ENCODE results near the gene FLAD1. TPM values are rescaled to one million over a fixed set of nuclear protein-coding genes. Genes with fewer than 3 reads are reported as not detected.

Gene FLAD1
- total RNA-seq, 1 experiment from 2014 or later, result 82.4 TPM

- H3K4me3 ChIP-seq (ENCODE audit: low read depth, low read length, poor library complexity, severe bottlenecking), result no peak overlapping the region
- BruUV-seq (replicated peaks), result no TSS peak
- intact Hi-C loops (cut with micrococcal nuclease; ENCODE audit: unreplicated experiment), result no loop called here
- DNase-seq (ENCODE audit: low spot score), result no peak
- no peaks in the 10 kb centered on the region for H3K9me3 ChIP-seq (ENCODE audit: low read depth, low read length, poor library complexity, severe bottlenecking)
- no peak overlapping the region for H3K27ac ChIP-seq (ENCODE audit: low read depth, low read length, poor library complexity, severe bottlenecking)
- TF ChIP-seq EZH2 (IDR thresholded peaks at IDR 0.05; ENCODE audit: borderline replicate concordance, low read depth, low read length, poor library complexity, severe bottlenecking), result no peak
- TF ChIP-seq CTCF (conservative IDR thresholded peaks at IDR 0.05; ENCODE audit: low read depth, low read length), result no peak
- H3K36me3 ChIP-seq (ENCODE audit: insufficient read depth, low read length, poor library complexity, severe bottlenecking), result peaks cover 40% of the 10 kb centered on the region
- CTCF ChIA-PET, result interaction anchor here (1.3 kb wide), 1 partner anchor 12 kb away, joined by 5 read pairs; no protein-coding TSS in a partner anchor
- POLR2A ChIA-PET (ENCODE audit: low non-redundant PET), result no interaction called here
- H3K4me1 ChIP-seq (ENCODE audit: insufficient read depth, low read length, poor library complexity, severe bottlenecking), result peaks cover 4% of the 10 kb centered on the region
- no peaks in the 10 kb centered on the region for H3K27me3 ChIP-seq (replicated peaks; ENCODE audit: insufficient read depth, low read depth, low read length, poor library complexity)
Observed at GRCh38 chr1:154987326-154987725, 4.2 kb downstream of the FLAD1 start.

GRCh38 chr1:154988058-154988954 is 5.2 kb downstream of the FLAD1 start:
- H3K4me1 ChIP-seq (ENCODE audit: insufficient read depth, low read length, poor library complexity, severe bottlenecking), result no peaks in the 10 kb centered on the region
- BruUV-seq (replicated peaks), result no TSS peak
- TF ChIP-seq EZH2 (IDR thresholded peaks at IDR 0.05; ENCODE audit: borderline replicate concordance, low read depth, low read length, poor library complexity, severe bottlenecking), result no peak
- H3K27ac ChIP-seq (ENCODE audit: low read depth, low read length, poor library complexity, severe bottlenecking), result no peak overlapping the region
- intact Hi-C loops (cut with micrococcal nuclease; ENCODE audit: unreplicated experiment), result no loop called here
- peaks cover 40% of the 10 kb centered on the region for H3K36me3 ChIP-seq (ENCODE audit: insufficient read depth, low read length, poor library complexity, severe bottlenecking)
- ChIA-PET CTCF (interaction anchor here (1.3 kb wide), 1 partner anchor 11 kb away, joined by 5 read pairs; no protein-coding TSS in a partner anchor), POLR2A (ENCODE audit: low non-redundant PET) (no interaction called here)
- no peak overlapping the region for H3K4me3 ChIP-seq (ENCODE audit: low read depth, low read length, poor library complexity, severe bottlenecking)
- H3K9me3 ChIP-seq (ENCODE audit: low read depth, low read length, poor library complexity, severe bottlenecking), result no peaks in the 10 kb centered on the region
- DNase-seq (ENCODE audit: low spot score), result no peak
- no peaks in the 10 kb centered on the region for H3K27me3 ChIP-seq (replicated peaks; ENCODE audit: insufficient read depth, low read depth, low read length, poor library complexity)

- peaks cover 40% of the 10 kb centered on the region for H3K36me3 ChIP-seq (ENCODE audit: insufficient read depth, low read length, poor library complexity, severe bottlenecking)
- ChIA-PET CTCF (no interaction called here), POLR2A (ENCODE audit: low non-redundant PET) (no interaction called here)
- no peaks in the 10 kb centered on the region for H3K4me1 ChIP-seq (ENCODE audit: insufficient read depth, low read length, poor library complexity, severe bottlenecking)
- no peak for DNase-seq (ENCODE audit: low spot score)
- no peaks in the 10 kb centered on the region for H3K27me3 ChIP-seq (replicated peaks; ENCODE audit: insufficient read depth, low read depth, low read length, poor library complexity)
- intact Hi-C loops (cut with micrococcal nuclease; ENCODE audit: unreplicated experiment), result no loop called here
- H3K27ac ChIP-seq (ENCODE audit: low read depth, low read length, poor library complexity, severe bottlenecking), result no peak overlapping the region
- no peaks in the 10 kb centered on the region for H3K9me3 ChIP-seq (ENCODE audit: low read depth, low read length, poor library complexity, severe bottlenecking)
- BruUV-seq (replicated peaks), result no TSS peak
- TF ChIP-seq EZH2 (IDR thresholded peaks at IDR 0.05; ENCODE audit: borderline replicate concordance, low read depth, low read length, poor library complexity, severe bottlenecking) (no peak), CTCF (conservative IDR thresholded peaks at IDR 0.05; ENCODE audit: low read depth, low read length) (no peak)
- no peak overlapping the region for H3K4me3 ChIP-seq (ENCODE audit: low read depth, low read length, poor library complexity, severe bottlenecking)
Observed at GRCh38 chr1:154989195-154989860, 6.2 kb downstream of the FLAD1 start.
